Stimulated activated naive CD4-positive, alpha-beta T cell (primary cell): Measurements from ENCODE around the gene KCNMB3.
"Not testable (repeated sequence)": the region's sequence is repeated elsewhere in the genome, so short reads cannot be mapped to it uniquely, and the experiment has no call there.

ENCODE experiments used
- DNase-seq, 6 experiments: peaks; one replicate each; lab custom pipeline; 2025; lab: John Stamatoyannopoulos, UW

Gene KCNMB3

GRCh38 chr3:179250803-179251476, at the start of gene KCNMB3:
TSS of gene KCNMB3 (minus strand) at chr3:179251114. CDS start at chr3:179250990, 124 bp downstream.
- no peak for DNase-seq

- no peak for DNase-seq
Observed at GRCh38 chr3:179299999-179300613, 49.2 kb upstream of the KCNMB3 start.

- no peak for DNase-seq
Observed at GRCh38 chr3:179299316-179299715, 48.4 kb upstream of the KCNMB3 start.

- no peak for DNase-seq
Observed at GRCh38 chr3:179297971-179298725, 47.2 kb upstream of the KCNMB3 start.

- no peak for DNase-seq
Observed at GRCh38 chr3:179292450-179292849, 41.5 kb upstream of the KCNMB3 start.

- DNase-seq, result no peak
Observed at GRCh38 chr3:179289295-179289694, 38.4 kb upstream of the KCNMB3 start.

- no peak for DNase-seq
Observed at GRCh38 chr3:179288845-179289244, 37.9 kb upstream of the KCNMB3 start.

- DNase-seq, result no peak
Observed at GRCh38 chr3:179286331-179286730, 35.4 kb upstream of the KCNMB3 start.

GRCh38 chr3:179281825-179282224, 30.9 kb upstream of the KCNMB3 start:
- DNase-seq, result no peak

GRCh38 chr3:179279837-179280236, 28.9 kb upstream of the KCNMB3 start:
- DNase-seq, result no peak

- no peak for DNase-seq
Observed at GRCh38 chr3:179278932-179279693, 28.2 kb upstream of the KCNMB3 start.

GRCh38 chr3:179278151-179278550, 27.2 kb upstream of the KCNMB3 start:
- no peak for DNase-seq

GRCh38 chr3:179276743-179277142, 25.8 kb upstream of the KCNMB3 start:
- DNase-seq, result no peak

GRCh38 chr3:179276001-179276400, 25.1 kb upstream of the KCNMB3 start:
- no peak for DNase-seq

- DNase-seq, result not testable (repeated sequence)
Observed at GRCh38 chr3:179274434-179274833, 23.5 kb upstream of the KCNMB3 start.

- no peak for DNase-seq
Observed at GRCh38 chr3:179272385-179272784, 21.5 kb upstream of the KCNMB3 start.

- no peak for DNase-seq
Observed at GRCh38 chr3:179269152-179269707, 18.3 kb upstream of the KCNMB3 start.

GRCh38 chr3:179268400-179269051, 17.6 kb upstream of the KCNMB3 start:
- no peak for DNase-seq

GRCh38 chr3:179266701-179267211, 15.8 kb upstream of the KCNMB3 start:
- DNase-seq, result no peak

- no peak for DNase-seq
Observed at GRCh38 chr3:179265875-179266274, 15.0 kb upstream of the KCNMB3 start.

GRCh38 chr3:179265092-179265491, 14.2 kb upstream of the KCNMB3 start:
- no peak for DNase-seq
